ENCODE results near the gene UCN2. TPM values are rescaled to one million over a fixed set of nuclear protein-coding genes. Genes with fewer than 3 reads are reported as not detected.

UCN2 gene
- total RNA-seq, 1 donor: 6.0 TPM

- TF ChIP-seq CTCF (IDR thresholded peaks at IDR 0.05; ENCODE audit: insufficient read depth, low read depth, low read length): no peak
- DNase-seq (ENCODE audit: low read depth): no peak
- no peak overlapping the region for H3K4me3 ChIP-seq (ENCODE audit: low read depth, low read length)
Measured at GRCh38 chr3:48599509-48600285, 36.1 kb upstream of the UCN2 start.

GRCh38 chr3:48599077-48599501, 35.5 kb upstream of the UCN2 start:
- no peak for DNase-seq (ENCODE audit: low read depth)
- TF ChIP-seq CTCF (IDR thresholded peaks at IDR 0.05; ENCODE audit: insufficient read depth, low read depth, low read length): no peak
- peak overlapping the region; percentile 14 for H3K4me3 ChIP-seq (ENCODE audit: low read depth, low read length)

- peak overlapping the region; percentile 14 for H3K4me3 ChIP-seq (ENCODE audit: low read depth, low read length)
- peak; percentile 97 for DNase-seq (ENCODE audit: low read depth)
- TF ChIP-seq CTCF (IDR thresholded peaks at IDR 0.05; ENCODE audit: insufficient read depth, low read depth, low read length): peak; percentile 20
Measured at GRCh38 chr3:48598323-48599076, 34.9 kb upstream of the UCN2 start.

GRCh38 chr3:48597408-48597800, 33.8 kb upstream of the UCN2 start:
- no peak for DNase-seq (ENCODE audit: low read depth)
- TF ChIP-seq CTCF (IDR thresholded peaks at IDR 0.05; ENCODE audit: insufficient read depth, low read depth, low read length): no peak
- no peak overlapping the region for H3K4me3 ChIP-seq (ENCODE audit: low read depth, low read length)

- DNase-seq (ENCODE audit: low read depth): no peak
- no peak overlapping the region for H3K4me3 ChIP-seq (ENCODE audit: low read depth, low read length)
- no peak for TF ChIP-seq CTCF (IDR thresholded peaks at IDR 0.05; ENCODE audit: insufficient read depth, low read depth, low read length)
Measured at GRCh38 chr3:48596676-48597407, 33.3 kb upstream of the UCN2 start.

GRCh38 chr3:48596157-48596556, 32.6 kb upstream of the UCN2 start:
- no peak overlapping the region for H3K4me3 ChIP-seq (ENCODE audit: low read depth, low read length)
- DNase-seq (ENCODE audit: low read depth): no peak
- TF ChIP-seq CTCF (IDR thresholded peaks at IDR 0.05; ENCODE audit: insufficient read depth, low read depth, low read length): no peak
